GM21526 (cell line): ENCODE results near the gene MRPL11.

ENCODE experiments used
- ATAC-seq: cut with Tn5 transposase; IDR thresholded peaks from one replicate; pipeline ENCODE4 v1.9.1; 2021; ENCODE audit warnings: moderate library complexity; ENCODE audit not compliant: unreplicated experiment, low FRiP score

Gene MRPL11

DNA sequence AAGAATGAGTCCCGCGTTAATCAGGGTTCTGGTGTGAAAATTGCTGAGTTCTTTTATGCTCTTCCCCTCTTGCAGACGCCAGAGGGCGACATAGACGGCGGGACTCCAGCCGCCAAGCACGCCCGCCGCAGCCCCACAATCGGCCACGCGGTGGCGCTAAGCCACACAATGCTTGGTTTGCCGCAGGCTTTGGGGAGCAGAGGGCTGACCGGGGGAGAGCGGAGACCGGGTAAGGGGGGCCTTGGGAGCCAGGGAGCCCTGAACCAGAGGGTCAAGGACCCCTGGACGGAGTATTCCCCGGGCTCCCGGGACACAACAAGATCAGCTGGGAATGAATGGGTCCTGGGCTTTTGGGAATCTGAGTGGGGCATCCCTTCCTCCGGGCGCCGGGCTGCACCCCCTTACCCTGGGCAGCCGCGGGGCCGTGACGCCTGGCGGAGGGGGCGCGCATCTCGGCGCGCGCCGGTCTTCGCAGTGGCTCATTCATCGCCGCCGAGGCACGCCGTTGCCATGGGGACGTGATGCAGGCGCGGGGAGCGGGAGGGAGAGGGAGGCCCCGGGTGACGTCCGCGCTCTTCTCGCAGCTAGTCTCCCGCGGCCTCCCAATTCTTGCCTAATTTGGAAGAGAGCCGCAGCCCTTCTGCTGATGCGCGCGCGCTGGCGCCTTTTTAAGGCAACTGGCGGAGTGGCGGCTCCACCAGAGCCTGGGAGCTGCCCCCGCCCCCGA, 30.0 kb downstream of the MRPL11 start:
- ATAC-seq, result peak; percentile 62

DNA sequence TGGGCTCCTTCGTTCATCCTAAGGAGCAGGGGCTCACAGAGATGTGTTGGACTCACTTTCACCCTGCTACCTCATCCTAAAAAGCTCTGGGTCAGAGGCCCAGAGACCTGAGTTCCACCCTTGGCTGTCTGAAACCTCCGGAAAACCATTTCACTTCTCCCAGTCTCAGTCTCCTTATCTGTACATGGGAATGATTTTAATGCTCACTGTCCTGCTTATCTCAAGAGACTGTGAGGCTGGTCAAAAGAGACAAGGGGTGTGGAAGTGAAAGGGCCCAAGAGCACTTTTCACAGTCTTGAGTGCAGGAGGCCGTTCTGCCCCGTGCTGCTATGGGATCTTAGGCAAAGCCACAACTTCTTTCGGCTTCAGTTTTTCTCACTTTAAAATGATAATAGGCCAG, 31.0 kb downstream of the MRPL11 start:
- ATAC-seq, result no peak

DNA sequence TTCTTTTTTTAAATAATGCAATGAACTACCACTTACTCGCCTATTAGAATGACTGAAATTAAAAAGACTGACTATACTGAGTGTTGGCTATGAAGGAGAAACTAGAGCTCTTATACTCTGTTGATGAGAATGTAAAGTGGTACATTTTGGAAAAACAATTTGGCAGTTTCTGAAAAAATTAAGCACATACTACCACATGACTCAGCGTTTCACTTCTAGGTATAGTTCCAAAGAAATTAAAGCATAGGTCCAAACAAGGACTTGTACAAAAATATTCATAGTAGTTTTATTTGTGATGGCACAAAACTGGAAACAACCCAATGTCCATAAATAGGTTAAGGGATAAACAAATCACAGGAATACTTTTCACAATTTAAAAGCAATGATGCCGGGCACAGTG, 44.7 kb downstream of the MRPL11 start:
- no peak for ATAC-seq

DNA sequence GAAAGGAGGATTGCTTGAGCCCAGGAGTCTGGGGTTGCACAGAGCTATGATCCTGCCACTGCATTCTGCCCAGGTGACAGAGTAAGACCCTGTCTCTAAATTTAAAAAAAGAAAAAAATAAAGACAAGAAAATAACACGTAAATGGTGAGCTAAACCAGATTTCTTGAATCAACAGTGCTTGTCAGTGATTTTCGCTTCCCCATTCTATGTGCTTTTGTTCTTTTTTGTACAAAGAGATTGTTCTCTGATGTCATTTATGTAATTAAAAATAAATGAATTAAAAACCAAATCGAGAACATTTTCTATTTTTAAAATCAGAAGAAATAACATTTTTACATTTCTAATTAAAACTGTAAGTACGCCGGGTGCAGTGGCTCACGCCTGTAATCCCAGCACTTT, 47.3 kb downstream of the MRPL11 start:
- no peak for ATAC-seq

DNA sequence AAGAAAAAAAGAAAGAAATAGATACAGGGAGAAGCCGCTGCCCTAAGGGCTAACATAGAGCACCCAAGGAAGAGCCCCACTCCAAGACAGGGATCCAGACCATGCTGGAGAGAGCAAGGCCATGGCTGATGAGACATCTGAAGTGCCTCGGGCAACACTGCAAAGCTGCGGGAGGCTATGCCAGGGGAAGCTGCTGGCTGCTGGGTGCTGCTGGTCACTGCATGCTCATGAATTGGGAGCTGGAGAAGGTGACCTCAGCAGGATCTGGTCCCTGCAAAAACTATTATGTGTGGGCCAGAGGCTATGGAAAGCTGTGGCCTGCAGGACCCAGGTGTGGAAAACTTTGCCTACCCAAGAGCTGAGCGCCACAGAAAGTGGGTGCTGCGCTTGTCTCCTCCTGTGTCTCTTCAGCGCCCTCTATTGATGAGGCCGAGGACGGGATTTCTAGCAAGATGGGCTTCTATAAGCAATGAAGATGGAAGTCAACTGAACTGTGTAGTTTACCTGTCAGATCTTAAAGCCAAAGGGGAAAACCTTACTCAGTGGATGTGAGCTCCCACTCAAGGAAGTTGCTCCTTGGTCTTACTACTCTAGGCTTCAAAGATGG, 49.8 kb downstream of the MRPL11 start:
- no peak for ATAC-seq

DNA sequence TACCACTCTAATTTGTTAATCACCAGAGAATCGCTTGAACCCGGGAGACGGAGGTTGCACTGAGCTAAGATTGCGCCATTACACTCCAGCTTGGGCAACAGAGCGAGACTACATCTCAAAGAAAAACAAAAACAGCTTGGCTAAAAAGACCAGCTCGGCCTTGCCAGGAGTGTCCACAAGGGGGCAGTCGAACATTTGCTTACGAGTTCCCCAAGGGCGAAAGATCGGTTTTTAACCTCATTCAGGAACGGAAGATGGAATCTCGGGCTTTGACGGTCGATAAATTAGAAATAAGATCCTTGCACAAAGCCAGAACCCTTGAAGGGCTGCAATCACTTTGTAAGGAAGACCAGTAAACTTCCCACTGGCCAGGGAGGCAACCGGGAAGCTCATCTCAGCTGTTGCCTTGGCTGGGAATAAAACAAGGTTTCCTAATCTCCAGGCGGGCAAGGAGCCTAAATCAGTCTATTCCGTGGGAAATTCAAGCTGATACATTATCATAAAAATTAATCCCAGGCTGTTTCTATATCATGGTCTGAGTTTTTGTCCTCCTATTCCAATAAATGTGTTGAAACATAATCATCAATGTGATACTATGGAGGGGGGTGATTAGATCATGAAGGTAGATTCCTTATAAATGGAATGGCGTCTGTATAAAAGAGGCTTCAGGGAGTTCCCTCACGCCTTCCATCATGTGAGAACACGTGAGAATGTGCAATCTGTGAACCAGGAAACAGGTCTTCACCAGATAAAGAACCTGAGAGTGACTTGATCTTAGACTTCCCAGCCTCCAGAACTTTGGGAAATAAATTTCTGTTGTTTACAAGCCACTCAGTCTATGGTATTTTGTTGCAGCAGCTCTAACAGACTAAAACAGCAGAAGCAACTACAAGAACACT, 52.2 kb downstream of the MRPL11 start:
- ATAC-seq, result no peak
